ENCODE results near the gene HOXD13. TPM values are rescaled to one million over a fixed set of nuclear protein-coding genes. Genes with fewer than 3 reads are reported as not detected.

The HOXD13 gene
- total and polyA plus RNA-seq, 2 donors (not counting 3 experiments of a cell fraction or from before 2014, with no cell fraction given): not detected

- no peaks in the 10 kb centered on the region for H3K36me3 ChIP-seq (ENCODE audit: control insufficient read depth in 2 of 2, extremely low read depth in 1 of 2, insufficient read depth in 2 of 2, low read length in 2 of 2)
- no peak overlapping the region for H3K4me3 ChIP-seq (replicated peaks in 1 of 3; ENCODE audit: insufficient read depth in 1 of 3, low read depth in 1 of 3, low read length in 3 of 3)
- H4K20me1 ChIP-seq (replicated peaks; ENCODE audit: control insufficient read depth, extremely low read depth, insufficient read depth, low read length): peaks cover 6% of the 10 kb centered on the region
- intact Hi-C loops (cut with micrococcal nuclease): no loop called here
- H3K27me3 ChIP-seq (ENCODE audit: control insufficient read depth in 2 of 2, insufficient read depth in 2 of 2, low read length in 2 of 2): peaks cover 87 to 97% of the 10 kb centered on the region in 2 experiments
- no peaks in the 10 kb centered on the region for H3K9me1 ChIP-seq (replicated peaks; ENCODE audit: control insufficient read depth, extremely low read depth, insufficient read depth, low read length)
- dilution Hi-C loops (cut with MboI; ENCODE audit: extremely low pct_ligation_motif_present, low sequenced_read_pairs): no loop called here
- H3K27ac ChIP-seq (ENCODE audit: insufficient read depth, low read depth, low read length): no peak overlapping the region
- DNase-seq (ENCODE audit: low read depth, low spot score): no peak
- H3K79me2 ChIP-seq (ENCODE audit: control insufficient read depth, insufficient read depth, low read length): no peaks in the 10 kb centered on the region
- no peak overlapping the region for H3K9ac ChIP-seq (replicated peaks; ENCODE audit: extremely low read depth, insufficient read depth, low read length)
- H3K4me1 ChIP-seq (ENCODE audit: control insufficient read depth, extremely low read depth, insufficient read depth, low read length): peaks cover 5% of the 10 kb centered on the region
- H2AFZ ChIP-seq (ENCODE audit: low read depth, low read length): peak overlapping the region; percentile 32
- no TSS peak for BruUV-seq (replicated peaks)
- no peaks in the 10 kb centered on the region for H3K9me3 ChIP-seq (replicated peaks; ENCODE audit: control insufficient read depth, insufficient read depth, low read length)
- CTCF ChIA-PET: interaction anchor here (1.0 to 6.0 kb wide), 8 partner anchors 8 to 842 kb away, joined by 3 to 113 read pairs (median 4); no protein-coding TSS in a partner anchor
- POLR2A ChIA-PET: no interaction called here
- no peak for FAIRE-seq
- H3K4me2 ChIP-seq (ENCODE audit: insufficient read depth, low read length): no peak overlapping the region
- TF ChIP-seq MYC (IDR thresholded peaks at IDR 0.05; ENCODE audit: low read depth, low read length): no peak
- TF ChIP-seq GATA2 (IDR thresholded peaks at IDR 0.05; ENCODE audit: insufficient read depth, insufficient read length, low read depth, low read length): no peak
- TF ChIP-seq CTCF (IDR thresholded peaks at IDR 0.05; ENCODE audit: extremely low read depth in 1 of 2, insufficient read depth in 1 of 2, low read depth in 1 of 2, low read length in 2 of 2): peak in 1 of 2 donors; percentile 30
- no peak for TF ChIP-seq FOS (IDR thresholded peaks at IDR 0.05; ENCODE audit: borderline replicate concordance, insufficient read depth, low read length)
- TF ChIP-seq POLR2A (IDR thresholded peaks at IDR 0.05; ENCODE audit: low read depth, low read length): no peak
- TF ChIP-seq EZH2 (IDR thresholded peaks at IDR 0.05; ENCODE audit: borderline replicate concordance, low read depth, low read length, severe bottlenecking): peak; percentile 99
- TF ChIP-seq, protein P1, sequence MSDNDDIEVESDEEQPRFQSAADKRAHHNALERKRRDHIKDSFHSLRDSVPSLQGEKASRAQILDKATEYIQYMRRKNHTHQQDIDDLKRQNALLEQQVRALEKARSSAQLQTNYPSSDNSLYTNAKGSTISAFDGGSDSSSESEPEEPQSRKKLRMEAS (IDR thresholded peaks at IDR 0.05; ENCODE audit: insufficient read depth, insufficient read length): no peak
- no peak for TF ChIP-seq JUN (IDR thresholded peaks at IDR 0.05; ENCODE audit: borderline replicate concordance, insufficient read depth, insufficient read length, low read depth)
- no peak for TF ChIP-seq POLR2AphosphoS5 (IDR thresholded peaks at IDR 0.05; ENCODE audit: insufficient read depth, low read depth, low read length)
These were observed 800 bp downstream of the HOXD13 start for GRCh38 chr2:176093145-176093897.
